A549 (cell line): ENCODE measurements around the gene ZCCHC24. TPM values are rescaled to one million over a fixed set of nuclear protein-coding genes. Genes with fewer than 3 reads are reported as not detected.

Experiments
- ATAC-seq, 2 experiments: fragments of 200-7000 bp in 1 of 2; fragments of >200 bp in 1 of 2; cut with Nextera tagmentation in 1 of 2; cut with Tn5 transposase in 1 of 2; 3 replicates each; pipeline versions ENCODE4 v1.8.0 to v1.9.1; 2018 to 2020; ENCODE audit warnings: mild to moderate bottlenecking in 1 of 2, moderate library complexity in 1 of 2
- CTCF ChIA-PET: fragments of 300-600 bp; sonication (Branson Sonifier 250); formaldehyde crosslinking; extraction: SDS; loops from one replicate; lab custom pipeline; 2021; ENCODE audit warnings: antibody characterized with exemption, inconsistent platforms; lab: Yijun Ruan, JAX
- POLR2A ChIA-PET: fragments of 350-600 bp; formaldehyde crosslinking; extraction: SDS; loops from one replicate; lab custom pipeline; 2021; ENCODE audit warnings: antibody characterized with exemption, inconsistent platforms; lab: Yijun Ruan, JAX
- DNase-seq, 2 experiments: peaks; one replicate each; pipeline versions ENCODE4 v3.0.0 to v3.0.0-alpha.2; 2011 to 2016; ENCODE audit warnings: low read depth in 1 of 2, low spot score in 1 of 2
- FAIRE-seq: peaks from 2 replicates; lab custom pipeline; 2011; peaks lifted over from hg19 to GRCh38; lab: Jason Lieb, UNC
- H3K27ac ChIP-seq, 2 experiments: fragments of >200 bp; sonication (Bioruptor Twin); formaldehyde crosslinking; 3 replicates each; pipeline ENCODE4 v1.5.1; 2016 to 2017
- H3K4me1 ChIP-seq: fragments of >200 bp; sonication (Bioruptor Twin); formaldehyde crosslinking; 3 replicates; pipeline ENCODE4 v1.6.1; 2016
- H3K4me2 ChIP-seq: fragments of >200 bp; sonication (Bioruptor Twin); formaldehyde crosslinking; 3 replicates; pipeline ENCODE4 v1.6.1; 2016
- H3K4me3 ChIP-seq: fragments of >200 bp; sonication (Bioruptor Twin); formaldehyde crosslinking; 3 replicates; pipeline ENCODE4 v1.5.1; 2016
- H3K9me3 ChIP-seq: fragments of >200 bp; sonication (Bioruptor Twin); formaldehyde crosslinking; 3 replicates; pipeline ENCODE4 v1.6.1; 2016
- BHLHE40 ChIP-seq: IDR thresholded peaks from 2 replicates; pipeline ENCODE4 v1.6.1; 2012; ENCODE audit warnings: low read depth, low read length, inconsistent platforms
- EHF ChIP-seq: fragments of 250-450 bp; sonication (Bioruptor Pico); IDR thresholded peaks from 2 replicates; pipeline ENCODE4 v1.5.0; 2020; ENCODE audit warnings: mild to moderate bottlenecking
- FOSB ChIP-seq: fragments of 250-450 bp; sonication (Bioruptor Pico); IDR thresholded peaks from 2 replicates; pipeline ENCODE4 v1.5.0; 2020; ENCODE audit warnings: mild to moderate bottlenecking, moderate library complexity
- GATA3 ChIP-seq: IDR thresholded peaks from 2 replicates; pipeline ENCODE4 v1.6.1; 2012; ENCODE audit warnings: borderline replicate concordance
- HOXB5 ChIP-seq: fragments of 250-450 bp; sonication (Bioruptor Pico); IDR thresholded peaks from 2 replicates; pipeline ENCODE4 v1.5.0; 2020; ENCODE audit warnings: mild to moderate bottlenecking, moderate library complexity
- JUN ChIP-seq, 2 experiments: fragments of >200 bp; sonication (Bioruptor Twin); formaldehyde crosslinking; IDR thresholded peaks; 2 replicates in 1 of 2; 3 replicates in 1 of 2; pipeline ENCODE4 v1.6.1; 2016 to 2017
- JUNB ChIP-seq: fragments of >200 bp; sonication (Bioruptor Twin); formaldehyde crosslinking; IDR thresholded peaks from 2 replicates; pipeline ENCODE4 v1.6.1; 2016
- MAFK ChIP-seq: fragments of 450-650 bp; IDR thresholded peaks from 2 replicates; pipeline ENCODE4 v1.6.1; 2014; ENCODE audit not compliant: partially characterized antibody
- MAZ ChIP-seq: fragments of 150-350 bp; IDR thresholded peaks from 2 replicates; pipeline ENCODE4 v1.6.1; 2014; ENCODE audit warnings: antibody characterized with exemption, low read depth, low read length, borderline replicate concordance
- PHF8 ChIP-seq: fragments of 200-600 bp; sonication (generic); IDR thresholded peaks from 2 replicates; pipeline ENCODE4 v1.6.1; 2016; ENCODE audit warnings: low read depth, mild to moderate bottlenecking, antibody characterized with exemption, moderate library complexity, borderline replicate concordance
- RAD21 ChIP-seq, 2 experiments: fragments of >200 bp in 1 of 2; sonication (Bioruptor Twin) in 1 of 2; formaldehyde crosslinking in 1 of 2; IDR thresholded peaks in 1 of 2; conservative IDR thresholded peaks in 1 of 2; 2 replicates in 1 of 2; 3 replicates in 1 of 2; pipeline ENCODE4 v1.6.1; 2012 to 2018; ENCODE audit warnings: inconsistent platforms in 1 of 2
- RARB ChIP-seq: fragments of 250-450 bp; sonication (Bioruptor Pico); IDR thresholded peaks from 2 replicates; pipeline ENCODE4 v1.8.0; 2021; ENCODE audit warnings: mild to moderate bottlenecking, moderate library complexity
- TFCP2L1 ChIP-seq: fragments of 250-450 bp; sonication (Bioruptor Pico); IDR thresholded peaks from 2 replicates; pipeline ENCODE4 v1.5.0; 2021; ENCODE audit warnings: mild to moderate bottlenecking
- TP53 ChIP-seq: fragments of 250-450 bp; sonication (Bioruptor Pico); IDR thresholded peaks from 2 replicates; pipeline ENCODE4 v1.5.0; 2021; ENCODE audit warnings: mild to moderate bottlenecking, moderate library complexity
- USF2 ChIP-seq: fragments of 450-650 bp; IDR thresholded peaks from 2 replicates; pipeline ENCODE4 v1.6.1; 2014; ENCODE audit warnings: antibody characterized with exemption
- WGBS: methylation state at CpG from one replicate; pipeline ENCODE4 v1.1.6; 2017; ENCODE audit errors: missing lambda C conversion rate; 5-methylcytosine and 5-hydroxymethylcytosine counted together
- polyA plus RNA-seq, 4 experiments: library from polyadenylated mRNA; depleted of rRNA in 3 of 4; stranded (reverse); fragments of >200 nt; fragmentation: RNase III in 1 of 4; extraction: RNeasy Plus Mini Kit Qiagen cat#74134 plus additional on column Dnase treatment in 1 of 4; gene quantifications; 2 replicates in 3 of 4; 3 replicates in 1 of 4; pipeline ENCODE4 v1.2.3, GENCODE V29; 2011 to 2017
- TF ChIP-seq, protein P1 (sequence below): fragments of 200-600 bp; sonication (generic); IDR thresholded peaks from 2 replicates; pipeline ENCODE4 v1.6.1; 2016; ENCODE audit warnings: antibody characterized with exemption, mild to moderate bottlenecking, moderate library complexity
- TF ChIP-seq, protein P2 (sequence below): IDR thresholded peaks from 2 replicates; pipeline ENCODE4 v1.6.1; 2012

Gene ZCCHC24
- polyA plus RNA-seq, 2 of the 4 experiments (the other 2 are of a cell fraction), result 2.4 to 4.2 TPM

DNA sequence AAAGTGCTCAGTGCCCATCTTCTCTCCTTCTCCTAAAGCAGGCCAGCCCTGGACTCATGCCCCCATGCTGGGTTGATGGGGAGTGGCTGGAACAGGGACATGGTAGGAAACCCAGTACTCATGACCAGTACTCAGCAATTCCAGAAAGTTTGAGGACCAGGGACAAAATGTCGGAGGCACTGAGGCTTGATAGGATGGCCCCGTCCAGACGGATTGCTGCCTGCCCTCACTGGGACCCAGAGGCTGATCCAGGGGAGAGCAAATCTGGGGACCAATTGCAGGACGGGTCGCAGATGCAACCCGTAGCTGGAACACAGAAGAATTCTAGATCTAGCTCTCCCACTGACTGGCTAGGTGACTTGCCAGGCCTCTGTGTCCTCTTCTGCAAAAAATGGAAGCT lies 5.1 kb downstream of the ZCCHC24 start:
- no peak for DNase-seq
- no peak for FAIRE-seq
- no peaks in the 10 kb centered on the region for H3K9me3 ChIP-seq
- no peak overlapping the region for H3K27ac ChIP-seq
- no peak for TF ChIP-seq JUN (IDR thresholded peaks at IDR 0.05)
- POLR2A ChIA-PET, result no interaction called here
- 87% methylated on average over 6 of the region's 6 CpGs for WGBS
- H3K4me3 ChIP-seq, result no peak overlapping the region
- no peak for ATAC-seq
- H3K4me1 ChIP-seq, result peaks cover 18% of the 10 kb centered on the region
- 0 out of 3 replicates have a peak overlapping the region, but pooled peaks have one; percentile 8 for H3K4me2 ChIP-seq
- CTCF ChIA-PET, result interaction anchor here (0.9 to 2.3 kb wide), 8 partner anchors 8 to 67 kb away, joined by 3 to 10 read pairs (median 4); no protein-coding TSS in a partner anchor

DNA sequence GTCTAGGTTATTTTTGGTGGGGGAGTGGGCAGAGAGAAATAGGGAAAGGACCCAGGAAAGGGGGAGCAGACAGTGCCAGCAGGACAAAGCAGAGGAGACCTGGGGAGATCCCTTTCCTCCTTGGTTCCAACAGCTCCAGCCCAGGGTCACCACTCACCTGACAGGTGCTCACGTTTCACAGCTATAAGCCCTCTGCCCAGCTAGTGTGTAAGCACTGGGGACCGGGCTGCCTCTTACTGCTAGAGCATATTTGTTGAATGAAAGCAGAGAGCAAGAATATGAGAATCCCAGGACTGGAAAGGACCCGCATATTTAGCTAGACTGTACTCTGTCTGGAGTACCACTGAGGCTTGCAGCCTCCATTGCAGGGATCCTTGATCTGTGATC lies 6.7 kb downstream of the ZCCHC24 start:
- CTCF ChIA-PET, result interaction anchor here (1.1 to 1.7 kb wide), 4 partner anchors 29 to 65 kb away, joined by 3 to 5 read pairs (median 4); no protein-coding TSS in a partner anchor
- H3K4me2 ChIP-seq, result no peak overlapping the region
- H3K4me1 ChIP-seq, result peaks cover 12% of the 10 kb centered on the region
- FAIRE-seq (no peak), DNase-seq (no peak), ATAC-seq (no peak)
- no peak overlapping the region for H3K4me3 ChIP-seq
- H3K9me3 ChIP-seq, result no peaks in the 10 kb centered on the region
- POLR2A ChIA-PET, result no interaction called here
- 74% methylated on average over 3 of the region's 3 CpGs for WGBS
- TF ChIP-seq RARB (CRISPR knock-in tag) (no peak), TFCP2L1 (CRISPR knock-in tag) (no peak), TP53 (no peak), BHLHE40 (no peak), RAD21 (conservative IDR thresholded peaks at IDR 0.05 in 1 of 2, IDR thresholded peaks at IDR 0.05 in 1 of 2) (no peak), GATA3 (no peak), JUNB (no peak), EHF (CRISPR knock-in tag) (no peak), HOXB5 (CRISPR knock-in tag) (no peak), MAFK (no peak), PHF8 (no peak), FOSB (no peak), MAZ (no peak), USF2 (no peak)
- TF ChIP-seq, protein P1, sequence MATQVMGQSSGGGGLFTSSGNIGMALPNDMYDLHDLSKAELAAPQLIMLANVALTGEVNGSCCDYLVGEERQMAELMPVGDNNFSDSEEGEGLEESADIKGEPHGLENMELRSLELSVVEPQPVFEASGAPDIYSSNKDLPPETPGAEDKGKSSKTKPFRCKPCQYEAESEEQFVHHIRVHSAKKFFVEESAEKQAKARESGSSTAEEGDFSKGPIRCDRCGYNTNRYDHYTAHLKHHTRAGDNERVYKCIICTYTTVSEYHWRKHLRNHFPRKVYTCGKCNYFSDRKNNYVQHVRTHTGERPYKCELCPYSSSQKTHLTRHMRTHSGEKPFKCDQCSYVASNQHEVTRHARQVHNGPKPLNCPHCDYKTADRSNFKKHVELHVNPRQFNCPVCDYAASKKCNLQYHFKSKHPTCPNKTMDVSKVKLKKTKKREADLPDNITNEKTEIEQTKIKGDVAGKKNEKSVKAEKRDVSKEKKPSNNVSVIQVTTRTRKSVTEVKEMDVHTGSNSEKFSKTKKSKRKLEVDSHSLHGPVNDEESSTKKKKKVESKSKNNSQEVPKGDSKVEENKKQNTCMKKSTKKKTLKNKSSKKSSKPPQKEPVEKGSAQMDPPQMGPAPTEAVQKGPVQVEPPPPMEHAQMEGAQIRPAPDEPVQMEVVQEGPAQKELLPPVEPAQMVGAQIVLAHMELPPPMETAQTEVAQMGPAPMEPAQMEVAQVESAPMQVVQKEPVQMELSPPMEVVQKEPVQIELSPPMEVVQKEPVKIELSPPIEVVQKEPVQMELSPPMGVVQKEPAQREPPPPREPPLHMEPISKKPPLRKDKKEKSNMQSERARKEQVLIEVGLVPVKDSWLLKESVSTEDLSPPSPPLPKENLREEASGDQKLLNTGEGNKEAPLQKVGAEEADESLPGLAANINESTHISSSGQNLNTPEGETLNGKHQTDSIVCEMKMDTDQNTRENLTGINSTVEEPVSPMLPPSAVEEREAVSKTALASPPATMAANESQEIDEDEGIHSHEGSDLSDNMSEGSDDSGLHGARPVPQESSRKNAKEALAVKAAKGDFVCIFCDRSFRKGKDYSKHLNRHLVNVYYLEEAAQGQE, result no peak
- TF ChIP-seq, protein P2, sequence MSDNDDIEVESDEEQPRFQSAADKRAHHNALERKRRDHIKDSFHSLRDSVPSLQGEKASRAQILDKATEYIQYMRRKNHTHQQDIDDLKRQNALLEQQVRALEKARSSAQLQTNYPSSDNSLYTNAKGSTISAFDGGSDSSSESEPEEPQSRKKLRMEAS, result no peak
- H3K27ac ChIP-seq, result no peak overlapping the region

DNA sequence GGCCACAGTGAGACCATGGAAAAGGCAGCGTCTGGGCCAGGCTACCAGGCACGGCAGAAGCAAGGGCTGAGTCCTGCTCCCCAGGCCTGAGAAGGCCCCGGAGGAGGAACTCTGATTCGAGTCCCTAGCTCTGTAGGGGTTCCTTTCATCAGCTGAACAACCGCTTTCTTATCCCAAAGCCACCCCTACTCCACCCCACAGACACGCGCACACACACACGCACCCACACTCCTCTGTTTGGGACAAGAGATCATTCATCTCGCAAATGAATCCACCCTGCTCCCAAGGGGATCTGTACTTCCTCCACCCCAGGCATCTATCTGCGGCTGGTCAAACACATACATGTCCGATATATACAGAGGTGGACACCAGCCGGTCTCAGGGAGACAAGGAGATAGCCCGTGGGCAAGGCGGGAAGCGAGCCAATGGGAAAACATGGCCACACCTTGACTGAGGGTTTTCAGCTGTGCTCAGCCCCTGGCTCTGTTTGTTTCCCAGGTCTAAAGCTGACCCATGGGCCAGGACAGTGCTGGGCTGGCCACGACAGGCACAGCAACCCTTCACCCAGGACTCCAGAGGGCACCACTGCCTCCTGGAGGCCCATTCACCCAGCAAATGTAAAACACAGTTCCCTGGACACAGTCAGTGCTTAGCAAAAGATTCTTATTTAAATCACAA lies 7.3 kb downstream of the ZCCHC24 start:
- POLR2A ChIA-PET, result no interaction called here
- CTCF ChIA-PET, result interaction anchor here (1.1 to 1.7 kb wide), 4 partner anchors 30 to 65 kb away, joined by 3 to 5 read pairs (median 4); no protein-coding TSS in a partner anchor
- WGBS, result 79% methylated on average over 16 of the region's 16 CpGs
- H3K4me3 ChIP-seq, result no peak overlapping the region
- peak; percentile 17 to 22; a peak in 1 of 5 replicates for TF ChIP-seq RAD21 (conservative IDR thresholded peaks at IDR 0.05 in 1 of 2, IDR thresholded peaks at IDR 0.05 in 1 of 2)
- TF ChIP-seq, protein P1, result no peak
- no peak overlapping the region for H3K27ac ChIP-seq
- FAIRE-seq, result no peak
- ATAC-seq, result peak; percentile 53 to 66; a peak in 3 of 6 replicates
- no peak for DNase-seq
- H3K9me3 ChIP-seq, result no peaks in the 10 kb centered on the region
- H3K4me1 ChIP-seq, result peaks cover 9% of the 10 kb centered on the region; the same call in 2 of the 3 replicates
- H3K4me2 ChIP-seq, result no peak overlapping the region
